ENCODE data around the gene RBM10.
A peak's percentile ranks its signal among the peaks of the same experiment; 100 is the strongest.

RBM10 gene

DNA sequence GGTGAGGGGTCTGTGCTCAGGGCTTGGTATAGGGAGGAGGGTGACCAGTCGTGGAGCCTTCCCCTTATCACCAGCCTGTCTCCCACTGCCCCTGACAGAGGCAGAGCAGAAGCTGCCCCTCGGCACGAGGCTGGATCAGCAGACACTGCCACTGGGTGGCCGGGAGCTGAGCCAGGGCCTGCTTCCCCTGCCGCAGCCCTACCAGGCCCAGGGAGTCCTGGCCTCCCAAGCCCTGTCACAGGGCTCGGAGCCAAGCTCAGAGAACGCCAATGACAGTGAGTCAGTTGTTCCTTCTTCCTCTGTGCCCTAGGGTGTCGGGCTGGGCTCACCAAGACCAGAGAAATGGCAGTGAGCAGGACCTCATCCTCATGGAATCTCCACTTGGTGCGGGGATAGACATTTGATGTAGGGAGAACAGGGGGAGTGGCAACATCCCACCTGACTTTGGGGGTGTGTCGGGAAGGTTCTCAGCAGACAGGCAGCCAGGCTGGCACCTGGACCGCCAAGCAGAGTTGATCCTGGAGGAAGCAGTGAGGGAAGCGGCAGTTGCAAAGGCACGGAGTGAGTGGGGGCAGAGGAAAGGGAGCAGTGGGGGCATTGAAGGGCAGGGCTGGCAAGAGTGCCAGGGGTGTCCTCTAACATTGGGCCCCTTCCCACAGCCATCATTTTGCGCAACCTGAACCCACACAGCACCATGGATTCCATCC lies 34.4 kb downstream of the RBM10 start:
- Mint-ChIP-seq H3K9me3 (ENCODE audit: low read depth) (no peaks in the 10 kb centered on the region), H3K4me3 (no peak overlapping the region), H3K27ac (no peak overlapping the region), H3K27me3 (no peaks in the 10 kb centered on the region), H3K4me1 (ENCODE audit: low read depth) (no peaks in the 10 kb centered on the region), H3K36me3 (no peaks in the 10 kb centered on the region)

DNA sequence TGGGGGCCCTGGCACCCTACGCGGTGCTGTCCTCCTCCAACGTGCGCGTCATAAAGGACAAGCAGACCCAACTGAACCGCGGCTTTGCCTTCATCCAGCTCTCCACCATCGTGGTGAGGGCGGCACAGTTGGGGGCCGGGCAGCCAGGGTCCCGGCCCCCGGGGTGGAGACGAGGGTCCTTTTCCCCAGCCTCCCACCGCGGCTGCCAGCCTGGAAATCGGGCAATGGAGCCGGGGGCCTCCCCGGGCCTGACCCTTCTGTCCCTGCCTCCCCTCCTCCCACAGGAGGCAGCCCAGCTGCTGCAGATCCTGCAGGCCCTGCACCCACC lies 34.9 kb downstream of the RBM10 start:
- H3K27ac Mint-ChIP-seq = no peak overlapping the region
- no peaks in the 10 kb centered on the region for H3K4me1 Mint-ChIP-seq (ENCODE audit: low read depth)
- no peak overlapping the region for H3K4me3 Mint-ChIP-seq
- no peaks in the 10 kb centered on the region for H3K27me3 Mint-ChIP-seq
- no peaks in the 10 kb centered on the region for H3K36me3 Mint-ChIP-seq
- H3K9me3 Mint-ChIP-seq (ENCODE audit: low read depth) = no peaks in the 10 kb centered on the region

DNA sequence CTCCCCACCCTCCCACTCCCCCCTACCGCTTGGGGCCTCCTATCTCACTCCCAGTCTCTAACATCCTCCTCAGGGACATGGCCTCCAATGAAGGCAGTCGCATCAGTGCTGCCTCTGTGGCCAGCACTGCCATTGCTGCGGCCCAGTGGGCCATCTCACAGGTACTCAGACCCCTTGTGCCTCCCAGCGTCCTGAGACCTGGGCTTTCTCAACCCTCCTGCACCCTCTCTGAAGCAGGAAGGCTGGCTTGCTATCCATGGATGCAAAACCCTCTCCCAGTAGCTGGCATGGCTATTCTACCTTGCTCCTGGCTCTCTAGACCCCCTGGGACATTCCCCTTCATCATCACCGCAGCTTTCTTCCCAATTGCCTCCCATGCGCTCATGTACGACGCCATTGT lies 35.3 kb downstream of the RBM10 start:
- Mint-ChIP-seq H3K9me3 (ENCODE audit: low read depth) (no peaks in the 10 kb centered on the region), H3K36me3 (no peaks in the 10 kb centered on the region), H3K27ac (no peak overlapping the region), H3K27me3 (no peaks in the 10 kb centered on the region), H3K4me3 (no peak overlapping the region), H3K4me1 (ENCODE audit: low read depth) (no peaks in the 10 kb centered on the region)

DNA sequence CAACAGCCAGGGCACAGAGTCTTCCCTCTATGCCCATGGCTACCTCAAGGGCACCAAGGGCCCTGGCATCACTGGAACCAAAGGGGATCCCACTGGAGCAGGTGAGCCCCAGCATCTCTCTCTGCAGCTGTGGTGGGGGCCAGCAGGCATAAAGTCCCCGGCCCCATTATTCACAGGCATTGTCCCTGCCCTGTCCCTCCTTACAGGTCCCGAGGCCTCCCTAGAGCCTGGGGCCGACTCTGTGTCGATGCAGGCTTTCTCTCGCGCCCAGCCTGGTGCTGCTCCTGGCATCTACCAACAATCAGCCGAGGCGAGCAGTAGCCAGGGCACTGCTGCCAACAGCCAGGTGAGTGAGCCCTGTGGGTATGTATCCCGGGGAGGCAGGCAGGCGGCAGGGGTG lies 36.3 kb downstream of the RBM10 start:
- Mint-ChIP-seq H3K4me3 (no peak overlapping the region), H3K27ac (no peak overlapping the region), H3K27me3 (no peaks in the 10 kb centered on the region), H3K9me3 (ENCODE audit: low read depth) (no peaks in the 10 kb centered on the region), H3K36me3 (no peaks in the 10 kb centered on the region), H3K4me1 (ENCODE audit: low read depth) (no peaks in the 10 kb centered on the region)

DNA sequence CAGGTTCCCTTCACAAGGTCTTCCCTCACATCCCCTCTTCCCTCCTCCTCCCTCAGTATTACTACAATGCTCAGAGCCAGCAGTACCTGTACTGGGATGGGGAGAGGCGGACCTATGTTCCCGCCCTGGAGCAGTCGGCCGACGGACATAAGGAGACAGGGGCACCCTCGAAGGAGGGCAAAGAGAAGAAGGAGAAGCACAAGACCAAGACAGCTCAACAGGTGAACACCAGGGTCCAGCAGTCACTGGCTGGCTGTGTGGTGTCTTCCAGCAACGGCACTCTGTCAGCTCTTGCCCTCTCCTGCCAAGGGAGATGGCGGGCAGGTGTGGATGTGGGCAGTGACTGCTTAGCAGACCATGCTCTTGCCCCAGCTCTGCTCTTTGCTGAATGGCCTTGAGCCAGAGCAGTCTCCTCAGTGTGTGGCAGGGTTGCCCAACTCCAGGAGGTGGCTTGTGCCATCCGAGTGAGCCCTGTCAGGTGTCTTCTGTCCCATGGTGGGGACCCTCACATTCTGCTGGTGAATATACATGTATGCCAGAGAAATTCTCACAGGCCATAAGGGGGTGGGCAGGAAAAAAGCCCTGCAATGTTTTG lies 37.2 kb downstream of the RBM10 start:
- H3K36me3 Mint-ChIP-seq = no peaks in the 10 kb centered on the region
- H3K27ac Mint-ChIP-seq = no peak overlapping the region

DNA sequence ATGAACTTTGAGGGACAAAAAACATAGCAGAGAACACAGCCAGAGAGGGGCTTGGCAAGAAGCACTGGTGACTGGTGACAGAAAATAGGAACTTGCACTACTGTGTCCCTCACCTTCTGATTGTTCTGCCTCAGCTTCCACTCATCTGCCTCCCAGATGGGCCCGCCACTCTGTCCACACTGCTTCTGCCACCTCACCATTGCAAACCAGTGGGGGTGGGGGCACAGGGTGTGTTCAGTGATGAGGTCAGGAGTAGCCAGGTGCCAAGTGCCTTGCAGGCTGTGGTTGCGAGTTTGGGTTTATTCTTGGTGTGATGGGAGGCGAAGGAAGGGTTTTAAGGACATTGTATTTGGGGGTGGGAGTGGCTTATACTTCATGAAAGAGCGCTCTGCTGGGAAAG lies 39.5 kb downstream of the RBM10 start:
- Mint-ChIP-seq H3K4me1 (ENCODE audit: low read depth) (peaks cover 12% of the 10 kb centered on the region), H3K27me3 (no peaks in the 10 kb centered on the region), H3K27ac (no peak overlapping the region), H3K36me3 (no peaks in the 10 kb centered on the region), H3K9me3 (ENCODE audit: low read depth) (no peaks in the 10 kb centered on the region), H3K4me3 (no peak overlapping the region)

More for the DNA sequence above, 37.2 kb downstream of the RBM10 start:
- Mint-ChIP-seq H3K27me3 (no peaks in the 10 kb centered on the region), H3K4me1 (ENCODE audit: low read depth) (no peaks in the 10 kb centered on the region), H3K9me3 (ENCODE audit: low read depth) (no peaks in the 10 kb centered on the region), H3K4me3 (no peak overlapping the region)

DNA sequence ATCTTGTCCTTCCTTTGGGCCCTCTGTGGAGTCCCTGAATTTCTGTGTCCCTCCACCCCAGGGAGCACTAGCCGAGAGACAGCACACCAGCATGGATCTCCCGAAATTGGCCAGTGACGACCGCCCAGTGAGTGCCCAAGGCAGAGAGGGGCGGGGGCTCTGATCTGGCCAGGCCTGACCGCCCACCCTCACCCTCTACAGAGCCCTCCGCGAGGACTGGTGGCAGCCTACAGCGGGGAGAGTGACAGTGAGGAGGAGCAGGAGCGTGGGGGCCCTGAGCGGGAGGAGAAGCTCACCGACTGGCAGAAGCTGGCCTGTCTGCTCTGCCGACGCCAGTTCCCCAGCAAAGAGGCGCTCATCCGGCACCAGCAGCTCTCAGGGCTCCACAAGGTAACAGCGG lies 40.2 kb downstream of the RBM10 start:
- Mint-ChIP-seq H3K36me3 (no peaks in the 10 kb centered on the region), H3K27ac (no peak overlapping the region), H3K9me3 (ENCODE audit: low read depth) (no peaks in the 10 kb centered on the region), H3K4me3 (no peak overlapping the region), H3K27me3 (no peaks in the 10 kb centered on the region), H3K4me1 (ENCODE audit: low read depth) (peaks cover 12% of the 10 kb centered on the region)

DNA sequence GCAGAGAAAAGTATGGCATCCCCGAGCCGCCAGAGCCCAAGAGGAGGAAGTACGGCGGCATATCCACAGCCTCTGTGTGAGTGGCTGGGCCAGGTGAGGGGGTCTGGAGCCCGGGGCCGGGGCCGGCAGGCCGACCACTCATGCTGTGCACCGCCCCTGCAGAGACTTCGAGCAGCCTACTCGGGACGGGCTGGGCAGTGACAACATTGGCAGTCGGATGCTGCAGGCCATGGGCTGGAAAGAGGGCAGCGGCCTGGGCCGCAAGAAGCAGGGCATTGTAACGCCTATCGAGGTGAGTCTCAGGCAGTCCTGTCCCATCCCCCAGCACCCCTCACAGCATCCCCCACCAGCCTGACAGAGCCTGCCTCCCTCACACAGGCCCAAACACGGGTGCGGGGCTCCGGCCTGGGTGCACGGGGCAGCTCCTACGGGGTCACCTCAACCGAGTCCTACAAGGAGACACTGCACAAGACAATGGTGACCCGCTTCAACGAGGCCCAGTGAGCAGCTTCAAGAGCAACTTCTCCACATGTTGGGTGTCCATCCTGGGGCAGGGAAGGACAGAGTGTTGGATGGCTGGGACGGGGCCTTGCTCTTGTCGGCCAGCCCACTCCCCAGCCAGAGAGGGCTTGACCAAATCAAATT lies 41.2 kb downstream of the RBM10 start:
- no peaks in the 10 kb centered on the region for H3K36me3 Mint-ChIP-seq
- no peaks in the 10 kb centered on the region for H3K27me3 Mint-ChIP-seq
- no peaks in the 10 kb centered on the region for H3K9me3 Mint-ChIP-seq (ENCODE audit: low read depth)
- peaks cover 15% of the 10 kb centered on the region for H3K4me1 Mint-ChIP-seq (ENCODE audit: low read depth)
- no peak overlapping the region for H3K4me3 Mint-ChIP-seq
- H3K27ac Mint-ChIP-seq = peak overlapping the region; percentile 54

DNA sequence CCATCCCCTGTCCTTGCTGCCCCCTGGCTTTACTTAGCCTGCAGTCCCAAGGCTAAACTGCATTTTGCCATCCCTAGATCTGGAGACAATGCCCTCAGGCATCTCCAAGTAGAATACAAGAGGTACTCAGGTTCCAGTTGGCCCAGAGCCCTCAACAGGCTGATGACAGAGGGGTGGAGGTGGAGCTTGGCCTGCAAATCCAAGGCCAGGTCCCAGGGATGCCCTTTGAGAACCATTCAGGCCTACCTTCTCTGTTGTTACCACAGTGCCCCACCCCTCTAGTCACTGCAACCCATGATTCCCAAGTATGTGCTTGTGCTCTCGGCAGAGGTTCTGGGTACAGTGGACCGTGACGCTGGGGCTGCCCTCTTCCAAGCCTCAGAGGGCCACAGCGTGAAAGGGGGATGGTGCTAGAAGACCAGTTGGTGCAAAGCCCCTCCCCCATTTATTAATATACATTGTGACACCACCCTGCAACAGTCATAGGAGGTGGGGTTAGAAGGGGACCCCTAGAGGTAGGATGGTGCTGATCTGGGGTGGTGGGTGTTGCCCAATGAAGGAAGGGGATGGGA lies 42.2 kb downstream of the RBM10 start:
- H3K4me3 Mint-ChIP-seq = no peak overlapping the region
- H3K36me3 Mint-ChIP-seq = no peaks in the 10 kb centered on the region
- H3K9me3 Mint-ChIP-seq (ENCODE audit: low read depth) = no peaks in the 10 kb centered on the region
- H3K27me3 Mint-ChIP-seq = no peaks in the 10 kb centered on the region
- peaks cover 16% of the 10 kb centered on the region for H3K4me1 Mint-ChIP-seq (ENCODE audit: low read depth)
- no peak overlapping the region for H3K27ac Mint-ChIP-seq

DNA sequence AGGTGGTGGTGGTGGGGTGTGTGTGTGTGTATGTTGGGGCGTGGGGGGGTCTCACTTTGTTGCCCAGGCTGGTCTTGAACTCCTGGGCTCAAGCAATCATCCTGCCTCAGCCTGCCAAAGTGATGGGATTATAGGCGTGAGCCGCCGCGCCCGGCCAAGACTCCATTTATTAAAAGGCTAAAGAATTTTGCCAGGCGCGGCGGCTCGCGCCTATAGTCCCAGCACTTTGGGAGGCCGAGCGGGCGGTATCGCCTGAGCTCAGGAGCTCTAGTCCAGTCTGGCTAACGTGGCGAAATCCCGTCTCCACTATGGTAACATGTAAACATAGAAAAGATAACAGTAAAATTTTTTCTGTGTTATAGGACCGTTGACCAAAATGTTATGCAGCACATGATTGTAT lies 44.9 kb downstream of the RBM10 start:
- Mint-ChIP-seq H3K27ac (no peak overlapping the region), H3K4me3 (no peak overlapping the region), H3K27me3 (no peaks in the 10 kb centered on the region), H3K36me3 (no peaks in the 10 kb centered on the region), H3K4me1 (ENCODE audit: low read depth) (peaks cover 30% of the 10 kb centered on the region), H3K9me3 (ENCODE audit: low read depth) (no peaks in the 10 kb centered on the region)

DNA sequence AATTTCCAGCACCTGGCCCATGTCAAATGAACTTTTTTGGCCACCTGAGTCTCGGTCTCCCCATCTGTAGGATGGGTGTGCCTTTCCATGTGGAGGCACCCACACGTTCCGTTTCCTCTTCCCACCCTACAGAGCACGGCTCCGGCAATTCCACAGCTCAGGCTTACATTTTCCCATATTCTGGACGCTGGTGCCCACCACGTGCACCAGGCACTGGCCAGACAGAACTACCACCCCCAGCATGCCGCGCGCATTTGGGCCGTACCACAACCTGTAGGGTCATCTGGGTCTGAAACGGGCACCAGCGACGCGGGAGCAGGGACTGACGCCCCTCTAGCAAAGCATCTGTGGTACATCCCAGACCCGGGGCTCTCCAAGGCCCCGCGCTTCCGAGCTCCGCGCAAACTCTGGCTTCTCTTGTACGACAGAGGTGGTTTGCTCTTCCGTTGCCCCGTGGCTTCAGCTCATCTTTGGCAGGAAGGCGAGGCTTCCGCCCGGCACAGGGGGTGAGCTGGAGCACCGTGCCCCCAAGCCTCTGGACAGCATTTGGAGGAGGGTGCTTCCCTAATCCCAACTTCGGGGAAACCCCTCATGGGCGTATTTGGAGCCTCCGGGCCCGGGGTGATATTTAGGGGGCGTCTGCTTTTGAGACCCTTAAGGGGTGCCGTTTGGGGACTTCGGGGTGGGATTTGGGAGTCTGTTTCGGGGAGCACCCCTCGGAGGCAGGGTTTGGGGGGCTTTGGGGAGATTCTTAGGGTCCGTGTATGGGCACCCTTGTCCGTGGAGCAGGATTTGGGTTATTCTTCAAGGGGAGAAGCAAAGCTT lies 45.6 kb downstream of the RBM10 start:
- peak overlapping the region; percentile 96 for H3K27ac Mint-ChIP-seq
- H3K27me3 Mint-ChIP-seq = no peaks in the 10 kb centered on the region
- H3K4me3 Mint-ChIP-seq = peak overlapping the region; percentile 93
- no peaks in the 10 kb centered on the region for H3K9me3 Mint-ChIP-seq (ENCODE audit: low read depth)
- no peaks in the 10 kb centered on the region for H3K36me3 Mint-ChIP-seq
- peaks cover 34% of the 10 kb centered on the region for H3K4me1 Mint-ChIP-seq (ENCODE audit: low read depth)

DNA sequence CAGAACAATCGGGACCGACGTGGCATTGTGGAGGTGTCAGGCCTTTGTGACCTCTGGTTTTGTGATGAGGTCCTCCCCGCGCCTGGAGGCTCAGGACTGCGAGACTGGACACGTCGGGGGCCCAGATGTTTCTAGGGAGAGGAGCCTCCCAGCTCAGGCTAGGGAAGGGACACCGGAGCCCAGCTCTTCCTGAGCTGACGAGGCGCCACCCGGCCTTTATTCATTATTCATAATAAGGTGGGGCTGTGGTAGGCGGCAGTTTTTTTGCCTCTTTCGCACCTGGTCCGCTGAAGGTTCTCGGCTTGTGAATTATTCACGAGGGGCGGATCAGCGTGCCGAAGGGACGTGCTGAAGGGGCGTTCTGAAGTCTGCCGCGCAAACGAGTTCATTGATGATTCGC lies 46.3 kb downstream of the RBM10 start:
- Mint-ChIP-seq H3K36me3 (no peaks in the 10 kb centered on the region), H3K9me3 (ENCODE audit: low read depth) (no peaks in the 10 kb centered on the region), H3K4me3 (peak overlapping the region; percentile 93), H3K4me1 (ENCODE audit: low read depth) (peaks cover 41% of the 10 kb centered on the region), H3K27me3 (no peaks in the 10 kb centered on the region), H3K27ac (peak overlapping the region; percentile 96)

DNA sequence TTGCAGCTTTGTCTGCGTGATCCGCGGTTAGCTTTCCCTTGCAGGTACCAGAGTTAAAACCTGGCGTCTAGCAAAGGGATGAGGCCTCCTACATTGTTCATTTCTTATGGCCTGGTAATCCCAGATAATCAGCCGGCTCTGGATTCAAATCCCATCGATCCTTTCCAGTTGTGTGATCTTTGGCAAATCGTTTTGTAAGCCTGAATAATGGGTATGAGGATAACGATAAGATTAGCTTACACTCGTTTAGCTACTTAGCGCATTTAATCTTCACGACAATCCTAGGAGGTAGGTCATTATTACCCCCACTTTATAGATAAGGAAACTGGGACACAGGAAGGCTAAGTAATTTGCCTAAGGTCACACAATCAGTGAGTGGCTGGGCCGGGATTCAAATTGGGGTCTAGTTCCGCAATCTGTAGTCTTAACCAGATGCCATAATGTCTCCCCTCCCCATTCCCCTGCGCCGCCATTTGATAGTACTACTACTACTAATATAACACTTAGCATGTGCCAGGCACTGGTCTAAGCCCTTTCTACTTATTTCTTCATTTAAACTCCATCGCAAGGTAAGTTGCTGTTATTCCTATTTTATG lies 46.9 kb downstream of the RBM10 start:
- Mint-ChIP-seq H3K4me1 (ENCODE audit: low read depth) (peaks cover 46% of the 10 kb centered on the region), H3K4me3 (peak overlapping the region; percentile 93), H3K27ac (no peak overlapping the region), H3K36me3 (no peaks in the 10 kb centered on the region), H3K27me3 (no peaks in the 10 kb centered on the region), H3K9me3 (ENCODE audit: low read depth) (no peaks in the 10 kb centered on the region)

DNA sequence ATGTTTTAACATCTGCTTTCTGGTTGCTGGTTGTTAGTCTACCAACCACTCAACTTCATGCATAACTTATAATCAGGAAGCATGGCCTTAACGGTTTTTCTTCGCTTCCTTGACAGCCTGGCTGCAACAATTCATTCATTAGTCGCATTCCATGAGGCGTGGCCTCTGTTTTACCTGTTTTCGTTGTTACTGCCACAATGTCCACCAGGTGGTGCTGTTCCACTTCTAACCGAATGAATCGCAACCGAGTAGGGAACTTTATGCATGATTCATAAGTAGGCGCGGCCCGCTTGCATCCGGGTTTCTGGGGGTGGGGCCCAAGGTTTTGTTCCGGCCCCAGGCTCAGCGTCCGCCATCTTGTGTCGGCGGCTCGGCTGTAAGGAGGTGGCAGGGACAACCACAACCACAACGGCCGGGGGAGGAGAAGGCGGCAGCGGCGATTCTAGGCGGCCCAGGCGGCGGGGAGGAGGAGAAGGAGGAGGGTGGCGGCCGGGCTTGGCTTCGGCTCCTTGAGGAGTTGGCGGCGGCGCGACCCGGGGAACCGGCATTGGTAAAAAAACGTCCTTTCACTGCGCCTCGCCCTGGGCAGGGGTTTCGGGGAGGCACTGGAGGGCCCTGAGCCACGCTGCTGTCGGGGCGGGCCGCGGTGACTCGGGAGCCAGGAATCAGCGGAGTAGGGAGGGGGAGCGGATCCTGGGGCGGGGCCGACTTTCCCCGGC lies 48.6 kb downstream of the RBM10 start, which contains the start of gene UBA1:
Gene UBA1 (plus strand): TSS at position 355 of the 719 bp plus-strand sequence. CDS start 4,974 bp downstream, outside the sequence.
- H3K27me3 Mint-ChIP-seq = no peaks in the 10 kb centered on the region
- no peaks in the 10 kb centered on the region for H3K36me3 Mint-ChIP-seq
- peak within 1 kb of the TSS; percentile 93 for H3K27ac Mint-ChIP-seq
- H3K9me3 Mint-ChIP-seq (ENCODE audit: low read depth) = no peaks in the 10 kb centered on the region
- peaks cover 47% of the 10 kb centered on the region for H3K4me1 Mint-ChIP-seq (ENCODE audit: low read depth)
- H3K4me3 Mint-ChIP-seq = peak within 1 kb of the TSS; percentile 94
